ENCODE measurements around the gene SLC29A2.
A peak's percentile ranks its signal among the peaks of the same experiment; 100 is the strongest.
"Not testable (repeated sequence)": the region's sequence is repeated elsewhere in the genome, so short reads cannot be mapped to it uniquely, and the experiment has no call there.

The SLC29A2 gene

GRCh38 chr11:66386171-66387069 lies 14.9 kb upstream of the SLC29A2 start:
- Histone ChIP-seq H3K9me2 (replicated peaks; ENCODE audit: insufficient read depth, low read length) (no peaks in the 10 kb centered on the region), H3K4me2 (ENCODE audit: low read depth, low read length) (peak overlapping the region; percentile 48; the same call in 1 of the 2 replicates), H3K27me3 (replicated peaks; ENCODE audit: insufficient read depth, low read length) (peaks cover 67% of the 10 kb centered on the region), H3K9ac (ENCODE audit: low read length) (no peak overlapping the region), H4K20me1 (ENCODE audit: insufficient read depth, low read length) (no peaks in the 10 kb centered on the region), H2AFZ (ENCODE audit: low read length) (peak overlapping the region; percentile 14), H3K79me2 (ENCODE audit: low read length) (no peaks in the 10 kb centered on the region), H3K36me3 (replicated peaks; ENCODE audit: insufficient read depth, low read length) (no peaks in the 10 kb centered on the region), H3K27ac (ENCODE audit: low read length) (no peak overlapping the region), H3K4me3 (ENCODE audit: low read length) (no peak overlapping the region), H3K9me3 (replicated peaks; ENCODE audit: insufficient read depth, low read length) (no peaks in the 10 kb centered on the region), H3K4me1 (ENCODE audit: low read length) (no peaks in the 10 kb centered on the region), H3F3A (ENCODE audit: insufficient read depth, low read length) (no peaks in the 10 kb centered on the region)
- peak; percentile 91 for TF ChIP-seq CTCF (IDR thresholded peaks at IDR 0.05; ENCODE audit: low read length)
- no peak for TF ChIP-seq EZH2phosphoT487 (IDR thresholded peaks at IDR 0.05; ENCODE audit: low read length)
- DNase-seq, result peak; percentile 79

GRCh38 chr11:66384316-66384715 lies 12.8 kb upstream of the SLC29A2 start:
- not testable (repeated sequence) for H3K36me3 ChIP-seq (replicated peaks; ENCODE audit: insufficient read depth, low read length); H3K27ac ChIP-seq (ENCODE audit: low read length); H3K4me2 ChIP-seq (ENCODE audit: low read depth, low read length); H3K4me3 ChIP-seq (ENCODE audit: low read length); H3K4me1 ChIP-seq (ENCODE audit: low read length); H4K20me1 ChIP-seq (ENCODE audit: insufficient read depth, low read length); DNase-seq; H3K9ac ChIP-seq (ENCODE audit: low read length); H3K9me3 ChIP-seq (replicated peaks; ENCODE audit: insufficient read depth, low read length); H3F3A ChIP-seq (ENCODE audit: insufficient read depth, low read length); H2AFZ ChIP-seq (ENCODE audit: low read length); H3K79me2 ChIP-seq (ENCODE audit: low read length); H3K9me2 ChIP-seq (replicated peaks; ENCODE audit: insufficient read depth, low read length)
- peaks cover 61% of the 10 kb centered on the region for H3K27me3 ChIP-seq (replicated peaks; ENCODE audit: insufficient read depth, low read length)

- H3K9me3 ChIP-seq (replicated peaks; ENCODE audit: insufficient read depth, low read length); H3K9me2 ChIP-seq (replicated peaks; ENCODE audit: insufficient read depth, low read length); H4K20me1 ChIP-seq (ENCODE audit: insufficient read depth, low read length); H3K4me2 ChIP-seq (ENCODE audit: low read depth, low read length); H3K36me3 ChIP-seq (replicated peaks; ENCODE audit: insufficient read depth, low read length); DNase-seq; H3K27ac ChIP-seq (ENCODE audit: low read length); H3K79me2 ChIP-seq (ENCODE audit: low read length); H3K4me1 ChIP-seq (ENCODE audit: low read length); H3F3A ChIP-seq (ENCODE audit: insufficient read depth, low read length); H3K4me3 ChIP-seq (ENCODE audit: low read length); H2AFZ ChIP-seq (ENCODE audit: low read length); H3K9ac ChIP-seq (ENCODE audit: low read length): not testable (repeated sequence)
- peaks cover 65% of the 10 kb centered on the region for H3K27me3 ChIP-seq (replicated peaks; ENCODE audit: insufficient read depth, low read length)
These were observed 8.7 kb upstream of the SLC29A2 start for GRCh38 chr11:66380264-66380663.

GRCh38 chr11:66373690-66374287 lies 2.2 kb upstream of the SLC29A2 start:
- not testable (repeated sequence) for H3K4me3 ChIP-seq (ENCODE audit: low read length); H2AFZ ChIP-seq (ENCODE audit: low read length); H3K79me2 ChIP-seq (ENCODE audit: low read length); H3K9me2 ChIP-seq (replicated peaks; ENCODE audit: insufficient read depth, low read length); H3F3A ChIP-seq (ENCODE audit: insufficient read depth, low read length); H3K27ac ChIP-seq (ENCODE audit: low read length); H3K9ac ChIP-seq (ENCODE audit: low read length); H3K9me3 ChIP-seq (replicated peaks; ENCODE audit: insufficient read depth, low read length); H3K4me1 ChIP-seq (ENCODE audit: low read length); H3K4me2 ChIP-seq (ENCODE audit: low read depth, low read length); H3K36me3 ChIP-seq (replicated peaks; ENCODE audit: insufficient read depth, low read length); DNase-seq; H4K20me1 ChIP-seq (ENCODE audit: insufficient read depth, low read length)
- H3K27me3 ChIP-seq (replicated peaks; ENCODE audit: insufficient read depth, low read length), result peaks cover 78% of the 10 kb centered on the region
